MG63 (cell line): ENCODE data around the gene SNX4. TPM values are rescaled to one million over a fixed set of nuclear protein-coding genes. Genes with fewer than 3 reads are reported as not detected.
"Not testable (repeated sequence)": the region's sequence is repeated elsewhere in the genome, so short reads cannot be mapped to it uniquely, and the experiment has no call there.

ENCODE experiments used
- DNase-seq: peaks from one replicate; pipeline ENCODE4 v3.0.0-alpha.2; 2020
- H3K27me3 ChIP-seq: fragments of 250-450 bp; sonication (Bioruptor Pico); 2 replicates; pipeline ENCODE4 v1.5.1; 2020; ENCODE audit warnings: mild to moderate bottlenecking, moderate library complexity
- H3K36me3 ChIP-seq: fragments of 250-450 bp; sonication (Bioruptor Pico); 2 replicates; pipeline ENCODE4 v1.5.1; 2020; ENCODE audit warnings: mild to moderate bottlenecking, moderate library complexity
- H3K4me3 ChIP-seq: fragments of 250-450 bp; sonication (Bioruptor Pico); 2 replicates; pipeline ENCODE4 v1.5.1; 2020; ENCODE audit warnings: mild to moderate bottlenecking, moderate library complexity
- H3K9me3 ChIP-seq: fragments of 250-450 bp; sonication (Bioruptor Pico); 2 replicates; pipeline ENCODE4 v1.5.1; 2020; ENCODE audit warnings: mild to moderate bottlenecking, moderate library complexity
- total RNA-seq: library from RNA; depleted of rRNA; stranded (reverse); fragments of >200 nt; shearing (Covaris generic); gene quantifications from 2 replicates; pipeline ENCODE4 v1.2.3, GENCODE V29; 2014; ENCODE audit warnings: low replicate concordance

The SNX4 gene
- total RNA-seq, 1 experiment from 2014 or later: 16.2 TPM

GRCh38 chr3:125433091-125433534 is 86.9 kb downstream of the SNX4 start:
- Histone ChIP-seq H3K9me3 (0 out of 2 replicates have a peak, but pooled peaks cover 2% of the 10 kb centered on the region), H3K4me3 (no peak overlapping the region), H3K27me3 (no peaks in the 10 kb centered on the region), H3K36me3 (no peaks in the 10 kb centered on the region)
- DNase-seq: no peak

- DNase-seq: no peak
- H3K27me3 ChIP-seq: no peaks in the 10 kb centered on the region
Observed at GRCh38 chr3:125431912-125432790, 87.9 kb downstream of the SNX4 start.

GRCh38 chr3:125431391-125431790 is 88.6 kb downstream of the SNX4 start:
- no peaks in the 10 kb centered on the region for H3K27me3 ChIP-seq
- no peak for DNase-seq

More at GRCh38 chr3:125431912-125432790, 87.9 kb downstream of the SNX4 start:
- H3K9me3 ChIP-seq: 0 out of 2 replicates have a peak, but pooled peaks cover 2% of the 10 kb centered on the region
- H3K4me3 ChIP-seq: no peak overlapping the region
- no peaks in the 10 kb centered on the region for H3K36me3 ChIP-seq

GRCh38 chr3:125428216-125428830 is 91.7 kb downstream of the SNX4 start:
- Histone ChIP-seq H3K4me3 (no peak overlapping the region), H3K9me3 (0 out of 2 replicates have a peak, but pooled peaks cover 2% of the 10 kb centered on the region), H3K27me3 (no peaks in the 10 kb centered on the region), H3K36me3 (no peaks in the 10 kb centered on the region)
- no peak for DNase-seq

More at GRCh38 chr3:125431391-125431790, 88.6 kb downstream of the SNX4 start:
- Histone ChIP-seq H3K36me3 (no peaks in the 10 kb centered on the region), H3K9me3 (0 out of 2 replicates have a peak, but pooled peaks cover 2% of the 10 kb centered on the region), H3K4me3 (no peak overlapping the region)

- no peak overlapping the region for H3K4me3 ChIP-seq
- no peaks in the 10 kb centered on the region for H3K27me3 ChIP-seq
- no peak for DNase-seq
- H3K36me3 ChIP-seq: no peaks in the 10 kb centered on the region
- H3K9me3 ChIP-seq: 0 out of 2 replicates have a peak, but pooled peaks cover 3% of the 10 kb centered on the region
Observed at GRCh38 chr3:125418306-125418705, 101.7 kb downstream of the SNX4 start.

- Histone ChIP-seq H3K4me3 (no peak overlapping the region), H3K9me3 (0 out of 2 replicates have a peak, but pooled peaks cover 3% of the 10 kb centered on the region), H3K27me3 (no peaks in the 10 kb centered on the region), H3K36me3 (no peaks in the 10 kb centered on the region)
- no peak for DNase-seq
Observed at GRCh38 chr3:125416235-125416634, 103.8 kb downstream of the SNX4 start.

GRCh38 chr3:125414669-125415068 is 105.3 kb downstream of the SNX4 start:
- Histone ChIP-seq H3K9me3 (0 out of 2 replicates have a peak, but pooled peaks cover 3% of the 10 kb centered on the region), H3K27me3 (no peaks in the 10 kb centered on the region), H3K4me3 (no peak overlapping the region), H3K36me3 (no peaks in the 10 kb centered on the region)
- DNase-seq: no peak

- no peak for DNase-seq
- Histone ChIP-seq H3K36me3 (no peaks in the 10 kb centered on the region), H3K27me3 (no peaks in the 10 kb centered on the region), H3K9me3 (no peaks in the 10 kb centered on the region; the same call in 1 of the 2 replicates), H3K4me3 (no peak overlapping the region)
Observed at GRCh38 chr3:125410922-125411321, 109.1 kb downstream of the SNX4 start.

- no peak overlapping the region for H3K4me3 ChIP-seq
- no peaks in the 10 kb centered on the region for H3K36me3 ChIP-seq
- no peak for DNase-seq
- H3K27me3 ChIP-seq: no peaks in the 10 kb centered on the region
- no peaks in the 10 kb centered on the region; the same call in 1 of the 2 replicates for H3K9me3 ChIP-seq
Observed at GRCh38 chr3:125406070-125406469, 113.9 kb downstream of the SNX4 start.

- H3K27me3 ChIP-seq, H3K4me3 ChIP-seq, H3K9me3 ChIP-seq, H3K36me3 ChIP-seq, DNase-seq: not testable (repeated sequence)
Observed at GRCh38 chr3:125405515-125405914, 114.5 kb downstream of the SNX4 start.

- H3K36me3 ChIP-seq: no peaks in the 10 kb centered on the region
- H3K27me3 ChIP-seq: no peaks in the 10 kb centered on the region
- no peaks in the 10 kb centered on the region; the same call in 1 of the 2 replicates for H3K9me3 ChIP-seq
- no peak overlapping the region for H3K4me3 ChIP-seq
- DNase-seq: peak; percentile 70
Observed at GRCh38 chr3:125403789-125404188, 116.2 kb downstream of the SNX4 start.

GRCh38 chr3:125402639-125403038 is 117.4 kb downstream of the SNX4 start:
- no peak for DNase-seq
- Histone ChIP-seq H3K9me3 (no peaks in the 10 kb centered on the region; the same call in 1 of the 2 replicates), H3K4me3 (no peak overlapping the region)

GRCh38 chr3:125401402-125401801 is 118.6 kb downstream of the SNX4 start:
- DNase-seq: peak; percentile 46
- Histone ChIP-seq H3K4me3 (no peak overlapping the region), H3K36me3 (no peaks in the 10 kb centered on the region), H3K9me3 (no peaks in the 10 kb centered on the region; the same call in 1 of the 2 replicates), H3K27me3 (no peaks in the 10 kb centered on the region)

More at GRCh38 chr3:125402639-125403038, 117.4 kb downstream of the SNX4 start:
- no peaks in the 10 kb centered on the region for H3K27me3 ChIP-seq
- no peaks in the 10 kb centered on the region for H3K36me3 ChIP-seq

GRCh38 chr3:125398952-125399351 is 121.0 kb downstream of the SNX4 start:
- no peaks in the 10 kb centered on the region for H3K9me3 ChIP-seq
- no peak overlapping the region for H3K4me3 ChIP-seq
- no peak for DNase-seq
- no peaks in the 10 kb centered on the region for H3K36me3 ChIP-seq
- H3K27me3 ChIP-seq: no peaks in the 10 kb centered on the region
